HCT116 (cell line): ENCODE measurements around the gene NFAT5. TPM values are rescaled to one million over a fixed set of nuclear protein-coding genes. Genes with fewer than 3 reads are reported as not detected.

ENCODE experiments used
- ATAC-seq: fragments of 200-7000 bp; cut with Tn5 transposase; 2 replicates; pipeline ENCODE4 v1.9.1; 2020; ENCODE audit warnings: mild to moderate bottlenecking, moderate library complexity
- BruUV-seq: library from RNA; stranded (reverse); fragments of 400-500 nt; replicated peaks from 2 replicates; lab custom pipeline; 2021; lab: Mats Ljungman, UMichigan
- CTCF ChIA-PET: fragments of 300-600 bp; sonication (Branson Sonifier 250); formaldehyde crosslinking; loops from one replicate; lab custom pipeline; 2021; ENCODE audit warnings: antibody characterized with exemption; lab: Charles Lee
- POLR2A ChIA-PET: fragments of 300-600, 350-600 bp; sonication (Branson Sonifier 250); formaldehyde crosslinking; loops from one replicate; lab custom pipeline; 2021; ENCODE audit warnings: antibody characterized with exemption; lab: Charles Lee
- RAD21 ChIA-PET, 2 experiments: fragments of 300-600 bp; sonication (Branson Sonifier 250); formaldehyde crosslinking; loops; one replicate each; lab custom pipeline; 2023; ENCODE audit warnings: low total read pairs in 2 of 2; ENCODE audit not compliant: uncharacterized antibody in 2 of 2, unreplicated experiment in 2 of 2, low non-redundant PET in 1 of 2; lab: Charles Lee
- DNase-seq: peaks from one replicate; pipeline ENCODE4 v3.0.0-alpha.2; 2010; ENCODE audit warnings: low read depth, low spot score
- H2AFZ ChIP-seq: fragments of 200-600 bp; shearing (Covaris generic), sonication (generic); 2 replicates; pipeline ENCODE4 v1.6.1; 2017; ENCODE audit warnings: low read depth, mixed run types, mixed read lengths, antibody characterized with exemption, low read length; ENCODE audit not compliant: poor library complexity, severe bottlenecking
- H3K27ac ChIP-seq: 2 replicates; pipeline ENCODE4 v1.5.1; 2012; ENCODE audit warnings: low read depth, low read length
- H3K27me3 ChIP-seq: fragments of 200-600 bp; sonication (generic); 2 replicates; pipeline ENCODE4 v1.6.1; 2016; ENCODE audit warnings: mixed run types, low read length, mixed read lengths; ENCODE audit not compliant: insufficient read depth
- H3K36me3 ChIP-seq, 2 experiments: fragments of 200-500 bp in 1 of 2; fragments of 200-600 bp in 1 of 2; sonication (Bioruptor generic) in 1 of 2; sonication (generic) in 1 of 2; 2 replicates each; pipeline versions ENCODE4 v1.5.1 to v1.6.1; 2014 to 2016; ENCODE audit warnings: low read length in 2 of 2, inconsistent platforms in 1 of 2, mixed read lengths in 1 of 2, mixed run types in 1 of 2; ENCODE audit not compliant: insufficient read depth in 2 of 2, control insufficient read depth in 1 of 2
- H3K4me1 ChIP-seq, 2 experiments: fragments of 200-600 bp in 1 of 2; sonication (generic) in 1 of 2; 2 replicates each; pipeline versions ENCODE4 v1.5.1 to v1.6.1; 2012 to 2017; ENCODE audit warnings: low read length in 2 of 2, inconsistent platforms in 1 of 2, mild to moderate bottlenecking in 1 of 2, mixed read lengths in 1 of 2, mixed run types in 1 of 2, moderate library complexity in 1 of 2; ENCODE audit not compliant: insufficient read depth in 2 of 2, control insufficient read depth in 1 of 2
- H3K4me2 ChIP-seq: fragments of 200-600 bp; sonication (generic); 2 replicates; pipeline ENCODE4 v1.6.1; 2017; ENCODE audit warnings: mixed run types, low read length, mixed read lengths
- H3K4me3 ChIP-seq, 2 experiments: fragments of 200-600 bp in 1 of 2; sonication (generic) in 1 of 2; replicated peaks in 1 of 2; 2 replicates each; pipeline ENCODE4 v1.5.1; 2011 to 2016; ENCODE audit warnings: low read length in 2 of 2, control low read depth in 1 of 2, low read depth in 1 of 2, mild to moderate bottlenecking in 1 of 2, mixed read lengths in 1 of 2, mixed run types in 1 of 2
- H3K79me2 ChIP-seq: fragments of 200-600 bp; sonication (generic); 2 replicates; pipeline ENCODE4 v1.6.1; 2017; ENCODE audit warnings: mild to moderate bottlenecking, mixed run types, low read length, moderate library complexity, mixed read lengths; ENCODE audit not compliant: insufficient read depth
- H3K9ac ChIP-seq: fragments of 200-600 bp; sonication (generic); 2 replicates; pipeline ENCODE4 v1.6.1; 2016; ENCODE audit warnings: low read length, mixed read lengths
- H3K9me2 ChIP-seq: fragments of 200-600 bp; sonication (generic), shearing (Covaris generic); 2 replicates; pipeline ENCODE4 v1.6.1; 2017; ENCODE audit warnings: mixed run types, mild to moderate bottlenecking, moderate library complexity; ENCODE audit not compliant: insufficient read depth
- H3K9me3 ChIP-seq, 2 experiments: fragments of 200-500 bp in 1 of 2; fragments of 200-600 bp in 1 of 2; sonication (Bioruptor generic) in 1 of 2; sonication (generic) in 1 of 2; 2 replicates each; pipeline ENCODE4 v1.6.1; 2014 to 2017; ENCODE audit warnings: low read length in 2 of 2, mixed read lengths in 2 of 2, inconsistent platforms in 1 of 2, low read depth in 1 of 2, mild to moderate bottlenecking in 1 of 2, mixed run types in 1 of 2, moderate library complexity in 1 of 2; ENCODE audit not compliant: control insufficient read depth in 1 of 2, insufficient read depth in 1 of 2
- H4K20me1 ChIP-seq: fragments of 200-600 bp; sonication (generic), shearing (Covaris generic); 2 replicates; pipeline ENCODE4 v1.6.1; 2017; ENCODE audit warnings: mixed run types, mild to moderate bottlenecking, moderate library complexity; ENCODE audit not compliant: insufficient read depth
- CBX3 ChIP-seq: IDR thresholded peaks from 2 replicates; pipeline ENCODE4 v1.6.1; 2012; ENCODE audit warnings: low read depth
- EGR1 ChIP-seq: IDR thresholded peaks from 2 replicates; pipeline ENCODE4 v1.6.1; 2012; ENCODE audit warnings: low read depth
- ELF1 ChIP-seq: IDR thresholded peaks from 2 replicates; pipeline ENCODE4 v1.6.1; 2012; ENCODE audit warnings: low read depth, borderline replicate concordance
- EZH2 ChIP-seq: fragments of 200-600 bp; sonication (generic); IDR thresholded peaks from 2 replicates; pipeline ENCODE4 v1.6.1; 2017; ENCODE audit warnings: antibody characterized with exemption, mixed run types
- EZH2phosphoT487 ChIP-seq: fragments of 200-600 bp; IDR thresholded peaks from 2 replicates; pipeline ENCODE4 v1.6.1; 2018; ENCODE audit warnings: antibody characterized with exemption, borderline replicate concordance
- FOSL1 ChIP-seq: IDR thresholded peaks from 2 replicates; pipeline ENCODE4 v1.6.1; 2012; ENCODE audit warnings: low read depth
- JUND ChIP-seq: IDR thresholded peaks from 2 replicates; pipeline ENCODE4 v1.6.1; 2012
- POLR2AphosphoS5 ChIP-seq: IDR thresholded peaks from 2 replicates; pipeline ENCODE4 v1.6.1; 2011; ENCODE audit warnings: mild to moderate bottlenecking, low read depth, low read length, moderate library complexity
- RAD21 ChIP-seq: IDR thresholded peaks from 2 replicates; pipeline ENCODE4 v1.6.1; 2012; ENCODE audit warnings: low read depth, mild to moderate bottlenecking
- SP1 ChIP-seq: IDR thresholded peaks from 2 replicates; pipeline ENCODE4 v1.6.1; 2012; ENCODE audit warnings: low read depth
- SRF ChIP-seq: IDR thresholded peaks from 2 replicates; pipeline ENCODE4 v1.6.1; 2012; ENCODE audit warnings: low read depth
- TCF7L2 ChIP-seq: IDR thresholded peaks from 2 replicates; pipeline ENCODE4 v1.7.0; 2011; ENCODE audit warnings: borderline replicate concordance, inconsistent platforms; ENCODE audit not compliant: insufficient read depth, insufficient read length; ENCODE audit errors: extremely low read depth
- intact Hi-C: fragments of 100-400 bp; cut with micrococcal nuclease; formaldehyde crosslinking; loops from 2 replicates; pipeline ENCODE4 v1.10.0; 2022
- total RNA-seq: library from RNA; stranded (reverse); gene quantifications from one replicate; pipeline ENCODE4 v1.2.1, GENCODE V29; 2021; ENCODE audit not compliant: unreplicated experiment
- TF ChIP-seq, protein P1 (sequence below): IDR thresholded peaks from 2 replicates; pipeline ENCODE4 v1.6.1; 2011; ENCODE audit warnings: mild to moderate bottlenecking, low read length, moderate library complexity; ENCODE audit not compliant: insufficient replicate concordance; ENCODE audit errors: extremely low read depth
- TF ChIP-seq, protein P2 (sequence below), 3 experiments: fragments of 200-600 bp in 1 of 3; sonication (generic) in 1 of 3; IDR thresholded peaks in 2 of 3; conservative IDR thresholded peaks in 1 of 3; 2 replicates each; pipeline ENCODE4 v1.5.1; 2012 to 2017; ENCODE audit warnings: low read depth in 2 of 3, low read length in 2 of 3, antibody characterized with exemption in 1 of 3, borderline replicate concordance in 1 of 3, control low read depth in 1 of 3, mild to moderate bottlenecking in 1 of 3, mixed read lengths in 1 of 3, mixed run types in 1 of 3, moderate library complexity in 1 of 3; ENCODE audit not compliant: insufficient read depth in 1 of 3

NFAT5 gene
- total RNA-seq, 1 experiment from 2014 or later = 67.4 TPM

DNA sequence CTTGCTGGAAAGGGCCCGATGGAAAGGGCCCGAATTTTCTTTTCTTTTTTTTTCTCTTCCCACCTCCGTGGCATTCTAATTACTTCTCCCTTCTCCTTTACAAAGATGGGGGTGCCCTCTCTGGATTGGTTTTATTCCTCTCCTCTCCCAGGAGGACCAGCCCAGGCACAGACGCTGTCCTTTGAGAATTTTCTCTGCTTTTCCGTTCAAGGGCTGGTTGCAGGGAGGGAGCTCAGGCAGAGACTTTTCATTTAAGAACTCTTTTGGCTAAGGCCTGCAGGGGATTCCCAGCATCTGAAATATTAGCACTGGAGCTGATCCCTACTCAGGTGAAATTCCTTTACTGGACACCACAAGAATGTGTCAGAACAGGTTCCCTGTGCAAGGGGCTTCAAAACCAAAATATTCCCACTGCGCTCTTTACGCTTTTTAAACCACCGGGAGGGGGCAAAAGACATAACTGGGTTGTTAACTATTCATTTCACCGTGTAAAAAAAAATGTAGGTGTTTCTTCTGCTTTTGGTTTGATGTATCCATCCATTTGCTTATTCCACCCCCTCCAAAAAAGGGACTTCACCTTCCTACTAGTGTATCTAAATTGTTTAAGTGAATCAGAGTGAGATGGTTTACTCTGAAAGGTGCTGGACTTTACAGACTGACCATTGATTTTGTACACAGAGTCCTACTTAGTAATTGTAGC is 1.4 kb downstream of the NFAT5 start:
- BruUV-seq = TSS peak; percentile 50
- Histone ChIP-seq H3K9me2 (no peaks in the 10 kb centered on the region), H3K4me2 (peak overlapping the region; percentile 95), H3K4me3 (peak overlapping the region; percentile 78 to 91), H3K27ac (peak overlapping the region; percentile 99), H4K20me1 (peaks cover 17% of the 10 kb centered on the region; the same call in 1 of the 2 replicates), H3K79me2 (peaks cover 78% of the 10 kb centered on the region), H3K4me1 (peaks cover 38 to 44% of the 10 kb centered on the region in 2 experiments), H3K36me3 (peaks cover 27 to 35% of the 10 kb centered on the region in 2 experiments), H3K9ac (peak overlapping the region; percentile 90), H3K9me3 (no peaks in the 10 kb centered on the region), H2AFZ (no peak overlapping the region), H3K27me3 (no peaks in the 10 kb centered on the region)
- ATAC-seq (no peak), DNase-seq (no peak)
- ChIA-PET RAD21 (no interaction called here), CTCF (no interaction called here), POLR2A (no interaction called here)
- intact Hi-C loops = loop anchor here (5.0 kb wide), 1 partner anchor 170 kb away; no protein-coding TSS in a partner anchor
- TF ChIP-seq SRF (no peak), SP1 (peak; percentile 8; the same call in 1 of the 2 replicates), RAD21 (no peak), EGR1 (no peak), EZH2phosphoT487 (no peak), POLR2AphosphoS5 (no peak), TCF7L2 (no peak), CBX3 (no peak), EZH2 (no peak), FOSL1 (no peak), ELF1 (no peak), JUND (0 out of 2 replicates have a peak, but pooled peaks have one; percentile 10)
- TF ChIP-seq, protein P1, sequence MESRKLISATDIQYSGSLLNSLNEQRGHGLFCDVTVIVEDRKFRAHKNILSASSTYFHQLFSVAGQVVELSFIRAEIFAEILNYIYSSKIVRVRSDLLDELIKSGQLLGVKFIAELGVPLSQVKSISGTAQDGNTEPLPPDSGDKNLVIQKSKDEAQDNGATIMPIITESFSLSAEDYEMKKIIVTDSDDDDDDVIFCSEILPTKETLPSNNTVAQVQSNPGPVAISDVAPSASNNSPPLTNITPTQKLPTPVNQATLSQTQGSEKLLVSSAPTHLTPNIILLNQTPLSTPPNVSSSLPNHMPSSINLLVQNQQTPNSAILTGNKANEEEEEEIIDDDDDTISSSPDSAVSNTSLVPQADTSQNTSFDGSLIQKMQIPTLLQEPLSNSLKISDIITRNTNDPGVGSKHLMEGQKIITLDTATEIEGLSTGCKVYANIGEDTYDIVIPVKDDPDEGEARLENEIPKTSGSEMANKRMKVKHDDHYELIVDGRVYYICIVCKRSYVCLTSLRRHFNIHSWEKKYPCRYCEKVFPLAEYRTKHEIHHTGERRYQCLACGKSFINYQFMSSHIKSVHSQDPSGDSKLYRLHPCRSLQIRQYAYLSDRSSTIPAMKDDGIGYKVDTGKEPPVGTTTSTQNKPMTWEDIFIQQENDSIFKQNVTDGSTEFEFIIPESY = no peak
- TF ChIP-seq, protein P2, sequence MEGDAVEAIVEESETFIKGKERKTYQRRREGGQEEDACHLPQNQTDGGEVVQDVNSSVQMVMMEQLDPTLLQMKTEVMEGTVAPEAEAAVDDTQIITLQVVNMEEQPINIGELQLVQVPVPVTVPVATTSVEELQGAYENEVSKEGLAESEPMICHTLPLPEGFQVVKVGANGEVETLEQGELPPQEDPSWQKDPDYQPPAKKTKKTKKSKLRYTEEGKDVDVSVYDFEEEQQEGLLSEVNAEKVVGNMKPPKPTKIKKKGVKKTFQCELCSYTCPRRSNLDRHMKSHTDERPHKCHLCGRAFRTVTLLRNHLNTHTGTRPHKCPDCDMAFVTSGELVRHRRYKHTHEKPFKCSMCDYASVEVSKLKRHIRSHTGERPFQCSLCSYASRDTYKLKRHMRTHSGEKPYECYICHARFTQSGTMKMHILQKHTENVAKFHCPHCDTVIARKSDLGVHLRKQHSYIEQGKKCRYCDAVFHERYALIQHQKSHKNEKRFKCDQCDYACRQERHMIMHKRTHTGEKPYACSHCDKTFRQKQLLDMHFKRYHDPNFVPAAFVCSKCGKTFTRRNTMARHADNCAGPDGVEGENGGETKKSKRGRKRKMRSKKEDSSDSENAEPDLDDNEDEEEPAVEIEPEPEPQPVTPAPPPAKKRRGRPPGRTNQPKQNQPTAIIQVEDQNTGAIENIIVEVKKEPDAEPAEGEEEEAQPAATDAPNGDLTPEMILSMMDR (IDR thresholded peaks at IDR 0.05 in 2 of 3, conservative IDR thresholded peaks at IDR 0.05 in 1 of 3; ENCODE audit: borderline replicate concordance in 1 of 3, insufficient read depth in 1 of 3, low read depth in 2 of 3, low read length in 2 of 3) = 0 out of 6 replicates have a peak, but pooled peaks of 1 of the 3 experiments have one; percentile 7
